ENCODE results near the gene CLSTN1. TPM values are rescaled to one million over a fixed set of nuclear protein-coding genes. Genes with fewer than 3 reads are reported as not detected.

Gene CLSTN1
- total RNA-seq, 1 experiment from 2014 or later, result 48.3 TPM

- peak; percentile 96 for DNase-seq (ENCODE audit: low read depth)
These were observed 136.5 kb downstream of the CLSTN1 start for GRCh38 chr1:9687120-9687873.

GRCh38 chr1:9684801-9685200, 139.0 kb downstream of the CLSTN1 start:
- DNase-seq (ENCODE audit: low read depth), result no peak

GRCh38 chr1:9680828-9681227, 142.9 kb downstream of the CLSTN1 start:
- no peak for DNase-seq (ENCODE audit: low read depth)

GRCh38 chr1:9680091-9680490, 143.7 kb downstream of the CLSTN1 start:
- DNase-seq (ENCODE audit: low read depth), result no peak

Other genes starting within 250 kb of the CLSTN1 start
- gene TMEM201, start 235.1 kb downstream of the CLSTN1 start, total RNA-seq (2014; rRNA removed; shearing (Covaris generic)), result 6.4 and 7.0 TPM in 2 replicates
- gene PIK3CD, start 172.2 kb downstream of the CLSTN1 start, total RNA-seq (2014; rRNA removed; shearing (Covaris generic)), result 16.1 and 16.7 TPM in 2 replicates
- gene CTNNBIP1, start 86.3 kb upstream of the CLSTN1 start, total RNA-seq (2014; rRNA removed; shearing (Covaris generic)), result 30.6 and 37.0 TPM in 2 replicates
- 61.9 and 72.8 TPM in 2 replicates for gene LZIC, start 119.4 kb upstream of the CLSTN1 start, total RNA-seq (2014; rRNA removed; shearing (Covaris generic))
- gene NMNAT1, start 119.5 kb upstream of the CLSTN1 start, total RNA-seq (2014; rRNA removed; shearing (Covaris generic)), result 7.6 and 17.2 TPM in 2 replicates
- gene RBP7, start 173.3 kb upstream of the CLSTN1 start, total RNA-seq (2014; rRNA removed; shearing (Covaris generic)), result not detected in 2 replicates
- gene UBE4B, start 209.0 kb upstream of the CLSTN1 start, total RNA-seq (2014; rRNA removed; shearing (Covaris generic)), result 29.1 and 33.5 TPM in 2 replicates

Measured in RPMI7951 (cell line).